ENCODE measurements around the gene RNF222.

DNA sequence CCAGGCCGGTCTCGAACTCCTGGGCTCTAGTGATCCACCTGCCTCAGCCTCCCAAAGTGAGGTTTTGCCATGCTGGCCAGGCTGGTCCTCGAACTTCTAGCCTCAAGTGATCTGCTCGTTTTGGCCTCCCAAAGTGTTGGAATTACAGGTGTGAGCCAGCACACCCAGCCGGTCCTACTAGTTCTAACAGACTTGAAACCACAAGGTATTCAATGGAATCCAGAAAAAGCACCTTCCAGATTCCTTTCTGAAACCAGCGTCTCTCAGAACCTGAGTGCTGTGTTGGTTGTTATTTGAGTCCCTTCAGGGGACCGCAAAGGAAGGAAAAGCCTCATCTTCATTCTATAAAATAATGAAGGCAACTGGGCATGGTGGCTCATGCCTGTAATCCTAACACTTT lies 25.2 kb downstream of the RNF222 start:
- TF ChIP-seq, protein P1, sequence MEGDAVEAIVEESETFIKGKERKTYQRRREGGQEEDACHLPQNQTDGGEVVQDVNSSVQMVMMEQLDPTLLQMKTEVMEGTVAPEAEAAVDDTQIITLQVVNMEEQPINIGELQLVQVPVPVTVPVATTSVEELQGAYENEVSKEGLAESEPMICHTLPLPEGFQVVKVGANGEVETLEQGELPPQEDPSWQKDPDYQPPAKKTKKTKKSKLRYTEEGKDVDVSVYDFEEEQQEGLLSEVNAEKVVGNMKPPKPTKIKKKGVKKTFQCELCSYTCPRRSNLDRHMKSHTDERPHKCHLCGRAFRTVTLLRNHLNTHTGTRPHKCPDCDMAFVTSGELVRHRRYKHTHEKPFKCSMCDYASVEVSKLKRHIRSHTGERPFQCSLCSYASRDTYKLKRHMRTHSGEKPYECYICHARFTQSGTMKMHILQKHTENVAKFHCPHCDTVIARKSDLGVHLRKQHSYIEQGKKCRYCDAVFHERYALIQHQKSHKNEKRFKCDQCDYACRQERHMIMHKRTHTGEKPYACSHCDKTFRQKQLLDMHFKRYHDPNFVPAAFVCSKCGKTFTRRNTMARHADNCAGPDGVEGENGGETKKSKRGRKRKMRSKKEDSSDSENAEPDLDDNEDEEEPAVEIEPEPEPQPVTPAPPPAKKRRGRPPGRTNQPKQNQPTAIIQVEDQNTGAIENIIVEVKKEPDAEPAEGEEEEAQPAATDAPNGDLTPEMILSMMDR (IDR thresholded peaks at IDR 0.05; ENCODE audit: insufficient read depth, low read depth, low read length), result no peak
- TF ChIP-seq EZH2 (IDR thresholded peaks at IDR 0.05; ENCODE audit: insufficient read depth, low read length), result no peak
